ENCODE data around the gene KRT79.

KRT79 gene

DNA sequence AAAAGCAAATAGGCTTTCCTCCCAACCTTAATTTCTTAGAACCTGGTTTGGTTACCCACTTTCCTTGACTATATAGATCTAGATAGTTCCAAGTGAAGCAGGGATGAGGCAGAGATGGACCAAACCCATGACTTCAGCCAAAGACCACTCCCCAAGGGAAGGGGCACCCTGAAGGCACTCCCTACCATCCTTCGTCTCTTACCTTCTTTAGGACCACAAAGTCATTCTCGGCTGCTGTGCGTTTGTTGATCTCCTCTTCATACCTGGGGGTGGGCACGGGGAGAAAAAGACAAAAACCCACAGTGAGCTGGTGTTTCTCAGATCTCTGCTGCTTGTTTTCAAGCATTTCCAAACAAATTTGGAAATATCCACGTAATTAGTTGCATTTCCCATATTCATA is 23.6 kb downstream of the KRT79 start:
- Histone ChIP-seq H3K4me3 (ENCODE audit: low read depth, low read length) (no peak overlapping the region), H3K36me3 (no peaks in the 10 kb centered on the region), H3K27me3 (ENCODE audit: insufficient read depth, low read depth, severe bottlenecking) (peaks cover 89% of the 10 kb centered on the region), H3K27ac (no peak overlapping the region), H3K9me3 (ENCODE audit: severe bottlenecking) (no peaks in the 10 kb centered on the region)
- TF ChIP-seq, protein P1, sequence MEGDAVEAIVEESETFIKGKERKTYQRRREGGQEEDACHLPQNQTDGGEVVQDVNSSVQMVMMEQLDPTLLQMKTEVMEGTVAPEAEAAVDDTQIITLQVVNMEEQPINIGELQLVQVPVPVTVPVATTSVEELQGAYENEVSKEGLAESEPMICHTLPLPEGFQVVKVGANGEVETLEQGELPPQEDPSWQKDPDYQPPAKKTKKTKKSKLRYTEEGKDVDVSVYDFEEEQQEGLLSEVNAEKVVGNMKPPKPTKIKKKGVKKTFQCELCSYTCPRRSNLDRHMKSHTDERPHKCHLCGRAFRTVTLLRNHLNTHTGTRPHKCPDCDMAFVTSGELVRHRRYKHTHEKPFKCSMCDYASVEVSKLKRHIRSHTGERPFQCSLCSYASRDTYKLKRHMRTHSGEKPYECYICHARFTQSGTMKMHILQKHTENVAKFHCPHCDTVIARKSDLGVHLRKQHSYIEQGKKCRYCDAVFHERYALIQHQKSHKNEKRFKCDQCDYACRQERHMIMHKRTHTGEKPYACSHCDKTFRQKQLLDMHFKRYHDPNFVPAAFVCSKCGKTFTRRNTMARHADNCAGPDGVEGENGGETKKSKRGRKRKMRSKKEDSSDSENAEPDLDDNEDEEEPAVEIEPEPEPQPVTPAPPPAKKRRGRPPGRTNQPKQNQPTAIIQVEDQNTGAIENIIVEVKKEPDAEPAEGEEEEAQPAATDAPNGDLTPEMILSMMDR (IDR thresholded peaks at IDR 0.05; ENCODE audit: low read depth, low read length), result no peak
- DNase-seq, result no peak

DNA sequence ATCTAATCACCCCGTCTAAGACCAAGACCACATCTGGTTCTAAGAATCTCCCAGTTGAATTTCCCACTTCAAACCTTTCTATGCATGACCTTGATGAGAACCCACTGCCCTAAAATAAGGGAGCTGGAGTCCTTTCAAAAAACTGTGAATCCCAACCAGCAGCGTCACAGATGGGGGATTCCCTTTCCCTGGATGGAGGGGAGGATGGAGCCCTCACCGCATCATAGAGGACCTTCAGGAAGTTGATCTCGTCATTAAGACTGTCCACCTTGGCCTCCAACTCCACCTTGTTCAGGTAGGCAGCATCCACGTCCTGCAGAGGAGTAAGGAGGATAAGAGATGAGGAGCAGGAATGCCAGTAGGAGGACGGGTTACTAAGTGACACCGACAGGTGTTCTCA is 24.9 kb downstream of the KRT79 start:
- TF ChIP-seq, protein P1 (IDR thresholded peaks at IDR 0.05; ENCODE audit: low read depth, low read length), result no peak
- no peaks in the 10 kb centered on the region for H3K9me3 ChIP-seq (ENCODE audit: severe bottlenecking)
- peaks cover 88% of the 10 kb centered on the region for H3K27me3 ChIP-seq (ENCODE audit: insufficient read depth, low read depth, severe bottlenecking)
- H3K27ac ChIP-seq, result no peak overlapping the region
- H3K4me3 ChIP-seq (ENCODE audit: low read depth, low read length), result no peak overlapping the region
- no peaks in the 10 kb centered on the region for H3K36me3 ChIP-seq
- no peak for DNase-seq

DNA sequence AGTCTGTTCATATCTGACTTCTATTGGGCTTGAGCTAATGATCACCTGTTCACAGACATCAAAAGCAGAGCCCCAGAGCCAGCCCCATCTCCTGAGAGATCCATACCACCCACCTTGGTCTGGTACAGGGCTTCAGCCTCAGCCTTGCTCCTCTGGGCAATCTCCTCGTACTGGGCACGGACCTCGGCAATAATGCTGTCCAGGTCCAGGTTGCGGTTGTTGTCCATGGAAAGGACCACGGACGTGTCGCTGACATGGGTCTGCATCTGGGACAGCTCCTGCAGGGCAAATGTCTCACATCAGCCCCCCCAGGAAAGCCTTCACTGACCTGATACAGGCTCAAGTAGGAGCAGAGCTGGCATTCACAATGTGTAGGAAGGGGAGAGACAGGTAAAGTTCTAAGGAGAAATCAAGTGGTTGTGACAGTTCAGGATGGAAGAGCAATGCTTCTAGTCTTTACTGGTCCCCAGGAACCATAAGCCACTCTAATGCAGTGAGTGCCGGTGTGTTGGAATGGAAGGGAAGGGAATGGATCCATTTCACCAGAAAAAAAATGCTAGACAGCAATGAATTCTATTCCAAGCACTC is 25.4 kb downstream of the KRT79 start:
- Histone ChIP-seq H3K27me3 (ENCODE audit: insufficient read depth, low read depth, severe bottlenecking) (peaks cover 90% of the 10 kb centered on the region), H3K36me3 (no peaks in the 10 kb centered on the region), H3K4me3 (ENCODE audit: low read depth, low read length) (no peak overlapping the region), H3K27ac (no peak overlapping the region), H3K9me3 (ENCODE audit: severe bottlenecking) (no peaks in the 10 kb centered on the region)
- no peak for DNase-seq
- TF ChIP-seq, protein P1 (IDR thresholded peaks at IDR 0.05; ENCODE audit: low read depth, low read length), result no peak

- H3K9me3 ChIP-seq (ENCODE audit: severe bottlenecking), result no peaks in the 10 kb centered on the region
- TF ChIP-seq, protein P1 (IDR thresholded peaks at IDR 0.05; ENCODE audit: low read depth, low read length), result no peak
- DNase-seq, result no peak
- no peak overlapping the region for H3K27ac ChIP-seq
- H3K4me3 ChIP-seq (ENCODE audit: low read depth, low read length), result no peak overlapping the region
- H3K36me3 ChIP-seq, result no peaks in the 10 kb centered on the region
- peaks cover 91% of the 10 kb centered on the region for H3K27me3 ChIP-seq (ENCODE audit: insufficient read depth, low read depth, severe bottlenecking)
These were observed 26.3 kb downstream of the KRT79 start for GRCh38 chr12:52807544-52808470.

DNA sequence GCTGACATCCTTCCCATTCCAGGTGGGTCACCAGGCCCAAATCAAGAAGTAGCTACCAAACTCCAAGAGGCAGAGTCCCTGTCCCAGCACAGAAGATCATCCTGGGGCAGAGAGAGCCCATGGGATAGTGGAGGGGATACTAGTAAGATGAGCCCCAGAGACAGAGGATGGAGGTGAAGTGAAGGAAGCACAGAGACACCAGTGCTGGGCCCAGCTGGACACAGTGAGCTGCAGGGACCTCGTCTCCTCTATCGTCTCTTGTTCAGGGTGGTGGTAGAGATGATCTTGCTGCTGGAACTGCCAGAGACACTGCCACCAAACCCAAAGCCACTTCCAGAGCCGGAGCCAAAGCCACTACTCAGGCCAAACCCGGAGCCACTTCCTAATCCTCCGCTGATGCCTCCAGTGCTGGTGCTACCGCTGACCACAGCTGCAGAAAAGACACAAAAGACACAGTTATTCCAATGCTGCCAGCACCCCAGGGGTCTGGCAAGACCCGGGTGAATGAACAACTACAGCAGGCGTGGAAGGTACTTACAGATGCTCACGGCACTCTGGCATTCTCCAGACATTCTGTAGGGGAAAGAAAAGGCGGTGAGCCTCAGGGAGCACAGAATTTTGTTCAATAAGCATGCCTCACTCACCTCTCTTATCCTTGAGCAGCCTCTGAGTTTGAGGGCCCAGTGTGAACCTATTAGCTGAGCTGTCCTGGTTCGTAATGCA is 27.1 kb downstream of the KRT79 start:
- H3K27me3 ChIP-seq (ENCODE audit: insufficient read depth, low read depth, severe bottlenecking), result peaks cover 86% of the 10 kb centered on the region
- no peaks in the 10 kb centered on the region for H3K36me3 ChIP-seq
- no peak overlapping the region for H3K27ac ChIP-seq
- TF ChIP-seq, protein P1 (IDR thresholded peaks at IDR 0.05; ENCODE audit: low read depth, low read length), result no peak
- DNase-seq, result no peak
- no peaks in the 10 kb centered on the region for H3K9me3 ChIP-seq (ENCODE audit: severe bottlenecking)
- no peak overlapping the region for H3K4me3 ChIP-seq (ENCODE audit: low read depth, low read length)

All from WERI-Rb-1 (cell line).